HG03442 (cell line): Measurements from ENCODE around the gene TOMM20.
"Not testable (repeated sequence)": the region's sequence is repeated elsewhere in the genome, so short reads cannot be mapped to it uniquely, and the experiment has no call there.

Experiments
- ATAC-seq: cut with Tn5 transposase; IDR thresholded peaks from one replicate; pipeline ENCODE4 v1.9.1; 2021; ENCODE audit warnings: mild to moderate bottlenecking, moderate library complexity; ENCODE audit not compliant: unreplicated experiment

TOMM20 gene

DNA sequence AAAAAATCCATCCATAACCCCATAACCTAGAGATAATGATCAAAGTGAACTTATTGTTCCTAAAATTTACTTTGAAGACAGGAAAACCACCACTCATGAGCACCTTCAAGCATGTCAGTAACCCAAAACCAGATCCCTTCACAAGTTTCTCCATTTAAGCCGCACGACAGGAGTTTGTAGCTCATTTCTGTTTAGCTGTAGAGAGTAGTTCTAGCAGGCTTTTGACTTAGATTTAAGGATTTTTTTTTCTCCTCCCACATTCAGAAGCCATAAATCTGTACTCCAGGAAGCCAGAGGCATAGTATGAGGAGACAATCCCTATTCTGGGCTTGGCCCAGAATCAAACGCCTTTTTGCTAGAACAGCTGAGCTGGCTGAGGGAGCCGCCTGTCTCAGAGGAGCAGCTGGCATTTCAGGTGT lies 25.6 kb downstream of the TOMM20 start:
- ATAC-seq, result no peak

DNA sequence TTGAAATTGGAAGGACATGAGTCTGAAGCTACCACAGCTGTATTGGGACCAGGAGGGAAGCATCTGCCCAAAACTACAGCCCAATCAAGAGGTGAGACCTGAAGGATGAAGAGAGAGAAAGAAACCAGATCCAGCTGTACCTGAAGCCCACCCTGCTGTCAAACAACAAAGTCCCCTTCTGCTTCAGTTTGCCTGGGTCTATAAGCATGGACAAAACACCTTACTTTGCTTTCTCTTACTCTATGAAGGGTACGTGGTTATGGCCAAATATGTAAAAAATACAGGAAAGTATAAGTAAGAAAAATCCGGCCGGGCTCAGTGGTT lies 26.4 kb downstream of the TOMM20 start:
- no peak for ATAC-seq

DNA sequence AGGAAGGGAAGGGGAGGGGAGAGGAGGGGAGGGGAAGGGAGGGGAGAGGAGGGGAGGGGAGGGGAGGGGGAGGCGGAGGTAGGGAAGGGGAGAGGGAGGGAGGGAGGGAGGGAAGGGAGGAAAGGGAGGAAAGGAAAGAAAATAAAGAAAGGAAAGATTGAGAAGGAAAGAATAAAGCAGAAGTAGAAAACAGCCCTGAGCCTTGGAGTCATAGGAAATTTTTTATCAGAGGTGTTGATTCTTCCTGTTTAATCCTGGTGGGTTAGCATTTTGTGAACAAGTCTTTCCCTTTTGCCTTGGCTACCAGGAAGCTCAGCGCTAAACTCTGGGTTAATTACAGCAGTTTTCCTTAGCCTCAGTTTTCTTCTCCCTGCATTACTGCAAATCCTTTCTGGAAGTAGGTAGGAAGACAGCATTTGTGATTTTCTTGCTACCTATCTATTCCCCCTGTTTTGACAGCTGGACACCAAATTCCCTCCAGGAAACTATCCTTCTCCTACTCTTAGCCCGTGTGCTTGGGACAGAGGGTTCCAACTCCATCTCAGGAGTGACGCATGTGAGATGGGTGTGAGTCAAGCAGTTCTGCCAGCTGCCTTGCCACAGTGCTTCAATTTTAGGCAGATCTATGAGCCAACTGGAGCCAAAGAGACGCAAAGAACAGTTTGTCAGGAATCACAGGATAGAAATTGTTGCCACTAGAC lies 26.9 kb downstream of the TOMM20 start:
- no peak for ATAC-seq

DNA sequence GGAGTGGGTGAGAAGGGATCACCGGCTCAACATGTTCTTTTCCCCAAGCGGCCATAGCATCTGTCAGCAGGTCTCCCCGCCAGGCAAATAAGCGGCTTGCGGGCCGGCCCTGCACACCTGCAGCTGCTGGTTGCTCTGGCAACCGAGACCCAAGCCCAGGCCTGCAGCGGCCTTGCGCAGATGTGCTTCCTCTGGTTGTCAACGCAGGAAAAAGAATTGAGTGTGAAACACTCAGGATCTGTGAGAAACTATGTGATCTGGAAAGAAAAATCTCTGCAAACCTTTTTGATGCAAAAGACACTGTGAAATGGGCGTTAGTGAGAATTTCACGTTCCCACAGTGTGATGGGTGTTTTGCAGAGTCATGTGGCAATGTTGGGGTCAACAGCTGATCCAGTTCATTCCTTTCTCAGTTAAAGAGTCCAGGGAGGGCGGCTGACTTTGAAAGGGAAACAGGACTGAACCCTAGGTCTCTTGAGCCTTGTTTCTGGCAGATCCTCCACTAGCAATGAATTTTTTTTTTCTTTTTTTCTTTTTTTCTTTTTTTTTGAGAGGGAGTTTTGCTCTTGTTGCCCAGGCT lies 28.4 kb downstream of the TOMM20 start:
- ATAC-seq, result no peak

DNA sequence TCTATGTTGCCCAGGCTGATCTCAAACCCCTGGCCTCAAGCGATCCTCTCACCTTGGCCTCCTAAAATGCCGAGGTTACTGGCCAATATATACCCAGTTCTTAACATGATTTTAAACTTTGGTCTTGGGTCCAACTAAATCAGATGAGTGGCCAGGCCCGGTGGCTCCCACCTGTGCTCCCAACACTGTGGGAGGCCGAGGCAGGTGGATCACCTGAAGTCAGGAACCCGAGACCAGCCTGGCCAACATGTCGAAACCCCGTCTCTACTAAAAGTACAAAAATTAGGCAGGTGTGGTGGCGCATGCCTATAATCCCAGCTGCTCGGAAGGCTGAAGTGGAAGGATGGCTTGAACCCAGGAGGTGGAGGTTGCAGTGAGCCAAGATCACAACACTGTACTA lies 29.6 kb downstream of the TOMM20 start:
- ATAC-seq, result no peak

DNA sequence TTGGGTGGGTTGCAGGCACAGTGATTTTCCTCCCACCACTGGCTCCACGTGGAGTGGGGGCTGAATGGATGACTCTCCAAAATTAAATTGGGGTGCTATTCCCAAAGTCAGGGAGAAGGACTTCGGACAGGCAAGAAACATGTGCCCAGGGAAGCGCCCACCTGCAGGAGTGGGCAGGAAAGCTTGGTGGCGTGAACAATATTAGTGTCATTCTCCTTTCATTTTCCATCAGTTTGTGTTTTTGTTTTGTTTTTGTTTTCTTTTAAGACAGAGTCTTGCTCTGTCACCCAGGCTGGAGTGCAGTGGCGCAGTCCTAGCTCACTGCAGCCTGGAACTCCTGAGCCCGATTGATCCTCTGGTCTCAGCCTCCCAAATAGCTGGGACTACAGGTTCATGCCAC lies 30.1 kb downstream of the TOMM20 start:
- no peak for ATAC-seq

DNA sequence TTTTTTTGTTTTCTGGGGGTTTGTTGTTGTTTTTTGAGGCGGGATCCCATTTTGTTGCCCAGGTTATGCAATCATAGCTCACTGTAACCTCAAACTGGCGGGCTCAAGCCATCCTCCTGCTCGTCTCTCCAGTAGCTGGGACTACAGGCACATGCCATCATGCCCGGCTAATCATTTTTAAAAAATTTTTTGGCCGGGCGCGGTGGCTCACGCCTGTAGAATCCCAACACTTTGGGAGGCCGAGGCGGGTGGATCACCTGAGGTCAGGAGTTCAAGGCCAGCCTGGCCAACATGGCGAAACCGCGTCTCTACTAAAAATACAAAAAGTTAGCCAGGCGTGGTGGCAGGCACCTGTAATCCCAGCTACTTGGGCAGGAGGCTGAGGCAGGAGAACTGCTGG lies 31.1 kb downstream of the TOMM20 start:
- ATAC-seq, result not testable (repeated sequence)

DNA sequence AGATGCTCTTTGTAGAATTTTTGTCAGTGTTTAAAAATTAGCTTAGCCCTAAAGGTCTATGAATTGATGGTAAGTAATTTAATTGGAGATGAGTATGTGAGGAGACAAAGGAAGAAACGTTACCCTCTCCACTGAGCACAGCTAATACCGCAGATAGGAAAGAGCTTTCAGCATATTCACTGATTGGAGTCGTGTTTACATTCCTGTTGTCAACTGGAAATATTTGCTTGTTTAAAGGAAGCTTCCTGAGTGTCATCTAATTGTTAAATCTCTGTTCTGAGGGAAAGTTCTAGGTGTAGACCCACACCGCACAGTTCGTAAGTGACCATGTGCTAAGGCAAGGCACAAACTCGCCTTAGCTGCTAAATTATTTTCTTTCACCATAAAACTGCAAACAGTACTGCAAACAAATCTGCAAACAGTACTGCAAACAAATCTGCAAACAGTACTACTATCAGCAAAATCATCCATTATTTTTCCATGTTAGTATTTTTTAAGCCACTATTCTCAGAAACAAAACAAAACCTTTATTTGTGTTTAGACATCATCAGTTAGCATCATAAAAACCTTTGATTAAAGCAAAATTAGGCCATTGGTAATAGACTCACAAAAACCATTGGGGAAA lies 32.6 kb downstream of the TOMM20 start:
- ATAC-seq, result no peak

DNA sequence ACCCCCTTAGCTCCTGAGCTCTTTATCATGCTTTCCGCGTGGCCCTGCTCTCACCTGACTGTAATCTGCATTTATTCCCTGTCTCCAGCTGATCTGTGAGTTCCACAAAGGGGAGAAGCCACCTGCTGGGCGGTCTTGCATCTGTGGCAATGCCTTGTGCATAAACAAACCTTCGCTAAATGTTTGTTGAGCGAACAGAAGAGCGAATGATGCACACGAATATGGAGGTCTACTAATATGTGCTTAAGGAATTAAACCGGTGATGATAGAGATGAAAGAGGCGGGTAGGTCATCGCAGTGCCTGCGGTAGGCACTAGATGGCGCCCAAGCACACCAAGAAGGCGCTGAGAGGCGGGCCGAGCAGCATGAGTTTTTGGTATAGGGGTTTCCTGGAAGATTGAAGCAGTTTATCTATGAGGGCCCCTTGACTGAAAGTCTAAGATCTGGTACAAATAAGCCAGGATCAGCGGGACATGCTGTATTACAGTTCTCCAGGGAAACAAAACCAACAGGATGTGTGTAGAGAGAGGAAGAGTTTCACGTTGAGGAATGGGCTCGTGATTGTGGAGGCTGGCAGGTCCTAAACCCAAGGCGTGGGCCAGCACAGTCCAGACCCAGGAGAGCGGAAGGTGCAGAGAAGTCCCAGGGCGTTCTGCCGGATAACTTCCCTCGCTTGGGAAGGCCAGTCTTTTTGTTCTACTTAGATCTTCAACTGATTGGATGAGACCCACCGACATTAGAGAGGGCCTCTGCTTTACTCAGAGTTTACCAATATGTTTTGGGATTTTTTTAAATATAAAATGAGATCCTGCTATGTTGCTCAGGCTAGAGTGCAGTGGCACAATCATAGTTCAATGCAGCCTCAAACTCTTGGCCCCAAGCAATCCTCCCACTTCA lies 34.7 kb downstream of the TOMM20 start:
- peak; percentile 69 for ATAC-seq

DNA sequence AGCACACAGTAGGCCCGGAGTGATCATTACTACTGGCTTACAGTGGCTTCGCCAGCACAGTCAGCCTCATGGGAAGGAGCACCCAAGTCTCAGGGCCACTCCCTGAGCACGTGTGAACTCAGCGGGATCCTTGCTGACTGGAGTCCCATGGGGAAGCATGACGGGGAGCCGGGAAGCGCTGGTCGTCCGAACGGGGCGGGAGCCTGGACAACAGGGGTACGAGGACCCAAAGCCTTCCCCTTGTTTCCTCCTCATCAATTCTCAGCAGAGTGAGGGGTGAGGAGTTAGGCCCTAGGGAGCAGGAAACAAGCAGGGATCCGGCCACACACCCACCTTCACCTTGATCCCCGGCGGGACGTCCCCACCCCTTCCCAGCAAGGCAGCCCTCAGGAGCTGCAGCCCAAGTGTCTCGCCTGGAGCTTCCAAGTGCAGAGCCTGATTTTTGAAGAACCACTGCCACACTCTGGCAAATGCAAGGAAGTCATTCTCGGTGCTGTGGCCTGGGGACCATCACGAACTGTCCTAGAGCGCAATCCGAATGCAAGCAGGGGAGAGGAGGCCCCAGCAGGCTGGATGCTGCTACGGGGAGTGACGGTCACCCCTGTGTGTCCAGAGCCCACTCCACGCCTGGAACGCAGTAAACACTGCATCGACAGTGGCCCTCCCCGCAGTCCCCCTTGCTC lies 35.5 kb downstream of the TOMM20 start:
- ATAC-seq, result no peak

DNA sequence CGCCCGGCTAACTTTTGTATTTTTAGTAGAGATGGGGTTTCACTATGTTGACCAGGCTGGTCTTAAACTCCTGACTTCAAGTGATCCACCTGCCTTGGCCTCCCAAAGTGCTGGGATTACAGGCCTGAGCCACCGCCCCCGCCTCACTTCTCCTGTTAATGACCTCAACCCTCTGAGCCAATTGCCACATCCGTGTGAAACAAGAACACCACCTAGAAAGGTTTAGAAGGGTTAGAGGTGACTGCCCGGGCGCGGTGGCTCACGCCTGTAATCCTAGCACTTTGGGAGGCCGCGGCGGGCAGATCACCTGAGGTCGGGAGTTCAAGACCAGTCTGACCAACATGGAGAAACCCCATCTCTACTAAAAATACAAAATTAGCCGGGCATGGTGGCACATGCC lies 36.2 kb downstream of the TOMM20 start:
- not testable (repeated sequence) for ATAC-seq

DNA sequence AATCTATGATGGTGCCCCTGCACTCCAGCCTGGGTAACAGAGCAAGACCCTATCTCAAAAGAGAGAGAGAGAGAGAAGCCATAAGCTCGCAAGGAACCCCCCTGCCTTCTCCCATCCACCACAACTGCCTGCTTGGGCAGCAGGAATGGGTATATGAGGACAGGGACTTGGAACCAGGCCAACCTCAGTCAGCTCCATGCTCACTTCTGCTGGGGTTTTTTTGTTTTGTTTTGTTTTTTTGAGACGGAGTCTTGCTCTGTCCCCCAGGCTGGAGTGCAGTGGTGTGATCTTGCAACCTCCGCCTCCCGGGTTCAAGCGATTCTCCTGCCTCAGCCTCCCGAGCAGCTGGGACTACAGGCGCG lies 36.6 kb downstream of the TOMM20 start:
- not testable (repeated sequence) for ATAC-seq

DNA sequence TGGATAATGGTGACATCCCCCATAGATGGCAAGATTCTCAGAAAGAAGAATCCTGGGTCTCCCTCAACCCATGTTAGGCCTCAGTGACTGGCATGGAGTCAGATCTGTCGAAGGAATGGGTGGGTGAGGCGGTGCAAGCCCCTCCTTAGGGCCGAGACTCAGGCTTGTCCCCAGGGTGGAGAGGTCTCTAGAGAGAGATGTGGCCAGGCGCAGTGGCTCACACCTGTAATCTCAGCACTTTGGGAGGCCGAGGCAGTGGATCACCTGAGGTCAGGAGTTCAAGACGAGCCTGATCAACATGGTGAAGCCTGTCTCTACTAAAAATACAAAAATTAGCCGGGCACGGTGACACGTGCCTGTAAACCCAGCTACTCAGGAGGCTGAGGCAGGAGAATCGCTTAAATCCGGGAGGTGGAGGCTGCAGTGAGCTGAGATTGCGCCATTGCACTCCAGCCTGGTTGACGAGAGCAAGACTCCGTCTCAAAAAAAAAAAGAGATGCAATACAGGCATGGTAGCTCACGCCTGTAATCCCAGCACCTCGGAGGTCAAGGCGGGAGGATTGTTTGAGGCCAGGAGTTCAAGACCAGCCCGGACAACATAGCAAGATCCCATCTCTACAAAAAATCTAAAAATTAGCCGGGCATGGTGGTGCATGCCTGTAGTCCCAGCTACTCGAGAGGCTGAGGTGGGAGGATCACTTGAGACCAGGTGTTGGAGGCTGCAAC lies 37.2 kb downstream of the TOMM20 start:
- not testable (repeated sequence) for ATAC-seq

DNA sequence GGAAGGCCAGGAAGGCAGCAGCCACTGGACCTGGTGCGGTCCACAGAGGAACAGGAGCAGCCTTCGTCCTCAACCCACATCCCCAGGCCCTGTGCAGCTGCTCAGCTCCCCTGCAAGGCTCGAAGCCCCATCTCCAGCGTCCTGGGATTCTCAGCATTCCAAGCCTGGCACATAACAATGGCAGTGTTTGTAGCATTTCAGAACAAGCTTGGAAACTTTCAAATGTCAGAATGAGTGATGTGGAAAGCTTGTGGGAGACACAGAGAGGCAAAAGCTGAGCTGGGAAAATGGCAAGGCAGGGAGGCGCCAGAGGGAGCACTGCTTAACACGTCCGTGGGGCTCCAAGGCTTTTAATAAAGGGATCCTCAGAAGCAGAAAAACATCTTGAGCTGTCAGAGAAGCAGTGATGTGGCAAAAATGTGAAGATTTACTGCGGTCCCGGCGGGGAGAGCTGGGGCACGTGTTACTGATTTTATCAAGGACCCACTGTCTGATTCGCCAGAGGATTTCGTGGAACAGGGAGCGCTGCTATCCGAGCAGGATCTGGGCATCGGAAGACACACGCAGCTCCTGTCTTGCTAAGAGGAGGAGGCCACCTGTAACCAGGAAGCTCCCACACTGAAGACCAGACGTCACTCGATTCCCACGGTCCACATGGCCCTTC lies 38.1 kb downstream of the TOMM20 start:
- ATAC-seq, result no peak

DNA sequence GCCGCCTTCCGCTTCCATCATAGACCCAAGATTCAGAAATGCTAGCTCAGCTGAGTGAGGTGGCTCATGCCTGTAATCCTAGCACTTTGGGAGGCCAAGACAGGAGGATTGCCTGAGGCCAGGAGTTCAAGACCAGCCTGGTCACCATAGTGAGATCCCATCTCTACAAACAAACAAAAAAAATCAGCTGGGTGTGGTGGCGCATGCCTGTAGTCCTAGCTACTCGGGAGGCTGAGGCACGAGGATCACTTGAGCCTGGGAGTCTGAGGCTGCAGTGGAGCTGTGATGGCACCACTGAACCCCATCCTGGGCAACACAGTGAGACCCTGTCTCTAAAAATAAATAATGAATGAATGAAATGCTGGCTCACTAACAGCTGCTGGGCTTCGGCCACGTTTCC lies 39.7 kb downstream of the TOMM20 start:
- no peak for ATAC-seq

DNA sequence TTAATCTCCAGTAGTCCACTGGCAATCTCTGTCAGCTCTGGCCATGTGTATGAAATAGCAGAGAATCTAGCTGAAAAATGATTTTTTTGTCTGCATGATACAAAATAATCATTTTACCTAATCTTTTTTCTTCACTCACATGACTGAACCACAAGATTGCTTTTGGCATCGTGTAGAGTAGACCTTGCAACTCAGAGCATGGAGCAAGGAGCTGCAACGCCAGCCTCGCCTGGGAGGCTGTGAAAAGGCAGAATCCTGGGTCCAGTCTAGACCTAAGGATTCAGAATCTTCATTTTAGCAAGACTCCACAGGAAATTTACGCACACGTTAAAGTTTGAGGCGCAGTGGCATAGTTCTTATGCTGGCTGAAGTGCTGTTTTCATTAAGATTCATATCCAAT lies 40.2 kb downstream of the TOMM20 start:
- ATAC-seq, result no peak

DNA sequence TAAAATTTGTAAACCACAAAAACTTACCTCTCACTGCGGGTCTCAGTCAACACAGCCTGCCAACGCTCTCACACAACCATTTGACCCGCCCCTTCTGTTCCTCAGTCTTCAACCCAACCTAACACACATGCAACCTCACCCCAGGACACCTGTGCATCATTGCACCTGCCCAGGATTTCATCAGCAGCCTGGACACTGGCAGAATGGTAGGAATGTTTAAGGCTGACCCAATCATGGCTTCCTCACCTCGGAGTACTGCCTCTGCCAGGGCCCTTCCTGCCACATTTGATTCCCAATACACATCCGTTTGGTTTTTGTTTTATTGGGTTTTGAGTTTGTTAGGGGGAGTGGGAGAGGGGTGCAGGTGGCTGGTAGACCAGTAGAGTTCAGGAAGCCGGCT lies 40.7 kb downstream of the TOMM20 start:
- no peak for ATAC-seq

DNA sequence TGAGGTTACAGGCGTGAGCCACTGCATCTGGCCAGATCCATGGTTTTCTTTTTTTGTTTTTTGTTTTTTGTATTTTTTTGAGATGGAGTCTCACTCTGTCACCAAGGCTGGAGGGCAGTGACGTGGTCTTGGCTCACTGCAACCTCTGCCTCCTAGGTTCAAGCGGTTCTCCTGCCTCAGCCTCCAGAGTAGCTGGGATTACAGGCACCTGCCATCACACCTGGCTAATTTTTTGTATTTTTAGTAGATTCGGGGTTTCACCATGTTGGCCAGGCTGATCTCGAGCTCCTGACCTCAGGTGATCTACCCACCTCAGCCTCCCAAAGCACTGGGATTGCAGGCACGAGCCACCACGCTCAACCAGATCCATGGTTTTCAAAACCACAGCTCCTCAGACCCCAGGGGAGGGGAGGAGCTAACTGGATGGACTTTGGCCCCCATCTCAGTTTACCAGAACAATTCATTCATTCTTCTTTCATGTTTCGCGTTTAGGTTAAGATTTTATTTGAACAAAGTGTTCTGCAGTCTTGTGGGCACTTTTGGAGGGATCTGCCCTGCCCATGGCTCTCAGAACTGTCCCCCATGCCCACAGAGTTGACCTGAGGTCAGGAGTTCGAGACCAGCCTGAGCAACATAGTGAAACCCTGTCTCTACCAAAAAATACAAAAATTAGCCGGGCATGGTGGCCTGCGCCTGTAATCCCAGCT lies 43.1 kb downstream of the TOMM20 start:
- not testable (repeated sequence) for ATAC-seq

DNA sequence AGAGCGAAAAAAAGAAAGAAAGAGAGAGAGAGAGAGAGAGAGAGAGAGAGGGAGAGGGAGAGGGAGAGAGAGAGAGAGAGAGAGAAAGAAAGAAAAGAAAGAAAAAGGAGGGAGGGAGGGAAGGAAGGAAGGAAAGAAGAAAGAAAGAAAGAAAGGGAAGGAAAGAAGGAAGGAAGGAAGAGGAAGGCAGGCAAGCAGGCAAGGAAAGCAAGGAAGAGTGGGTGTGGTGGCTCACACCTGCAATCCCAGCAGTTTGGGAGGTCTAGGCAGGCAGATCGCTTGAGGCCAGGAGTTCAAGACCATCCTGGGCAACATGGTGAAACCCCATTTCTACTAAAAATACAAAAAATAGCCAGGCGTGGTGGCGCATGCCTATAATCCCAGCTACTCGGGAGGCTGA lies 47.8 kb downstream of the TOMM20 start:
- ATAC-seq, result not testable (repeated sequence)
